SK-N-MC (cell line): ENCODE results near the gene STARD13.

ENCODE experiments used
- EZH2 ChIP-seq: fragments of 200-600 bp; sonication (generic); IDR thresholded peaks from one replicate; pipeline ENCODE4 v1.6.1; 2017; ENCODE audit warnings: antibody characterized with exemption
- POLR2AphosphoS5 ChIP-seq: IDR thresholded peaks from 2 replicates; pipeline ENCODE4 v1.6.1; 2012; ENCODE audit warnings: mild to moderate bottlenecking, low read depth, low read length, borderline replicate concordance

GRCh38 chr13:33111414-33112110 lies 174.0 kb downstream of the STARD13 start:
- no peak for TF ChIP-seq POLR2AphosphoS5
- TF ChIP-seq EZH2 = no peak
